Central memory CD4-positive, alpha-beta T cell (primary cell): Measurements from ENCODE around the gene TBCD.

Experiments used
- DNase-seq: peaks from one replicate; pipeline ENCODE4 v3.0.0; 2022
- total RNA-seq, 3 experiments: gene quantifications; one replicate each; lab custom pipeline; 2026; lab: John Stamatoyannopoulos, UW

Gene TBCD
- total RNA-seq, result 74.7 to 178 (median 175) reads per million in 3 experiments

GRCh38 chr17:82751571-82752370 is at the start of gene TBCD:
TBCD (plus strand) TSS chr17:82752065; CDS start chr17:82752194, 129 bp downstream.
- peak; percentile 85 for DNase-seq

DNA sequence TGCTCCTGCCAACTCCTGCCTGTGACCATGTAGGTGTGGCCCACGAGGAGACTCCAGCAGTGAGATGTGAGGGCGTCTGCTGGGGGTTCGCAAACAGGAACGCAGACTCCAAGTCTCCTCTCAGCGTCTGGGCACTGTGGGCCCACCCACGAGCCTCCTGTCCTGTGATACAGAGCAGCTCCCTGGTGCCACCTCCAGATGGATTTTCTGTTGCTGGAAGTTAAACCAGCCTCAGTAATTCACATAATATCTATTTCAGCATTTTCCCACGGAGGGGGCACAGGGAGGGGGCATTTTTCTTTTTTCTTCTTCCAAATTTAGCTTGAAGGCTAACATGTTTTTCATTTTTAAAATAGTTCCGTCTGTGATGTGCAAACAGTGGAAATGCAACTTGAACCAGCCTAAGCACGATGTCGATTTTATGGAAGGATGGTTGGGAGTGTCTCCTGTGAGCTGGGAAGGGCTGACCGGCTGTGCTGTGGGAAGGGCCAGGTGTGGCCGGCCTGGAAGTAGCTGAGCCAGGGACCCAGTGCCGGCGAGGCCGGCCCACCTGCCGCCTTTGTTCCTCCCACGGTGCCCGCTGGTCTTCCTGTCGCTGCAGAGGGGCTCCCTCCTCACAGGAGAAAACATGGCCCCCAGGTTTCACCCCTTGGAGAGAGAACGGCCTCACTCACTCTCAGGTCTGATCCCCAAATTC is 49.5 kb upstream of the TBCD start:
- DNase-seq, result no peak

GRCh38 chr17:82703036-82703745 is 48.7 kb upstream of the TBCD start:
- DNase-seq, result no peak

- no peak for DNase-seq
Observed at GRCh38 chr17:82703935-82704865, 47.7 kb upstream of the TBCD start.

- DNase-seq, result no peak
Observed at GRCh38 chr17:82704886-82705285, 47.0 kb upstream of the TBCD start.

DNA sequence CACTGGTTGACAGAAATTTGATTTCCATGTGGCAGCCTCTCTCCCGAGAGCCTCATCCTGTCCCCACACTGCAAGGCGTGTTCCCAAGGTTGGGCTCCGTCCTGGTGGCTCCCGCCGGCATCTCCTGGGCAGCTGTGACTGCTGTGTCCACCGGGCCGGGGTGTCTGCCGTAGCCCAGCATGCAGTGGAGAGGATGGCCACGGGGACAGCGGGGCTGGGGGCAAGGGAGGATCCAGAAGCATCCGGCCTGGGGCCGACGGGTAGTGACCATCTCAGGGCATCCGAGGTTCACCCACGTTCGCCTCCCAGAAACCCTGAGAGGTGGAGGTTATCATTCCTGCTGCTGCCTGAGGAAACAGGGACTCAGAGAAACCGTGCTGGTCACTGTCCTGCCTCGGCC is 46.1 kb upstream of the TBCD start:
- no peak for DNase-seq

- DNase-seq, result no peak
Observed at GRCh38 chr17:82709024-82709675, 42.7 kb upstream of the TBCD start.

DNA sequence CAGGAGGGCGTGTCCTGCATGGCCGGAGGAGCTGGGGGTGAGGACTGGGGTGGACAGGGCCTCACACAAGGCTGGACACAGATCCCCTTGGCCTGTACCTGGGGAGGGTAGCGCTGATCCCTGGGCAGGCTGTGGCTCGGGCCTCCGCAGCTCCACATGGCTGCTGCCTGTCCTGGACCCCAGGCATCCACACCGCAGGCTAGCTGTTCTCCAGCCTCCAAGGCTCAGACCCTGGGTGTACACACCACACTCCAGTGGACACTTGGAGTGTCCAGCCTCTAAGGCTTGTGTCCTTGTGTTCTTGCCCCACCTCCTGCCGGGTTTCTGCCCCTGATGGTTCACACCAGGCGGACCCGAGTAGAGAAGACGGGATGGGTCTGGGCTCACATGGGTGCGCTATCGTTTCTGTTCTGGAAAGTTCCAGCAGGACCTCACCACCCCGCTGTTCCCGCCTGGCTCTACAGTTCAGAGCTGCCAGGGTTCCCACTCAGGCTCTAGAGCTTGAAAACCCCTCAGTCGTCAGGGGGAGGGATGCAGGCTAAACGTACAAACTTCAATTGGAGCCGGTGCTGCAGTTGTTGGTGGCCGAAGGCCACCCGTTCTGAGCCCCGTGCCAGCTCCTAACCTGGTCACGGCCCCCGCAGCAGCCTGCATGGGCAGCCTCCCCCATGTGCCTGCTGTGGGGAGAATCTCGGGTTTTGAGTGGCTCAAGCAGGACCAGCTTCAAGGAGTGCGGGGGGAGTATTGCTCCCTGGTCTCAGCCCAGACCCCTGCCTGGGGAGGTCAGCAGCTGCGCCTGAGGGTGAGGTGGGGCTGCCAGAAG is 42.0 kb upstream of the TBCD start:
- no peak for DNase-seq

DNA sequence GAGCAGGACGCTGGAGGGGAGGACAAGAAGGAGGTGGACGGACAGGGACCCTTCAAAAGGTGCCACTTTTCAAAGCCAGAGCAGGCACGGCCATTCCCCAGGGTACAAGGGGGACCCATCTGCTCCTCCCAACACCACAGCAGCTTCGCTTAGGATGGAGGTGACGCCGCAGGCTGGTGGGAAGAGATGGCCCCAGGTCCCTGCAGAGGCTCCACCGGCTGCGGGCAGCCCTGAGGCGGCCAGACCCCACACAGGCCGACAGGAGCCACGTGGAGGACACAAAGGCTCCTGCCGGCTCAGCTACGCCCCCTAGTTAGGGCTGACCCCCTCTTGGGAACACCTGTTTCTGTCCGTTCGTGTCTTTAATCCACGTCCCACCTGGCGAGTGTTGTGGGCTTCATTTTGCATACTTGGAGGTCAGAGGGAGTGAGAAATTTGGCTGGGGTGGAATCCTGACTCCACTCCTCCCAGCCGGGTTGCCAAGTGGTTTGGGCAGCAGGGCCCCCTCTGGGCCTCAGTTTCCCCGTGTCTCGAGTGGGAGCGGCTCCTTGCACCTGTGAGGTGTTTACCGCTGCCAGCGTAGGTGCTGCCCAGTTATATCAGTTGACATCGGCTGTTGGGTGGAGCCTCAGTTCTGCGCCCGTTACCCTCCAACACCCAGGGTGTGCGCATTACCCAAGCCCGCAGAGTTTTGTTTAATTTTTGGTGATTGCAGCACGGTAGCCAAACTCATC is 41.2 kb upstream of the TBCD start:
- no peak for DNase-seq

DNA sequence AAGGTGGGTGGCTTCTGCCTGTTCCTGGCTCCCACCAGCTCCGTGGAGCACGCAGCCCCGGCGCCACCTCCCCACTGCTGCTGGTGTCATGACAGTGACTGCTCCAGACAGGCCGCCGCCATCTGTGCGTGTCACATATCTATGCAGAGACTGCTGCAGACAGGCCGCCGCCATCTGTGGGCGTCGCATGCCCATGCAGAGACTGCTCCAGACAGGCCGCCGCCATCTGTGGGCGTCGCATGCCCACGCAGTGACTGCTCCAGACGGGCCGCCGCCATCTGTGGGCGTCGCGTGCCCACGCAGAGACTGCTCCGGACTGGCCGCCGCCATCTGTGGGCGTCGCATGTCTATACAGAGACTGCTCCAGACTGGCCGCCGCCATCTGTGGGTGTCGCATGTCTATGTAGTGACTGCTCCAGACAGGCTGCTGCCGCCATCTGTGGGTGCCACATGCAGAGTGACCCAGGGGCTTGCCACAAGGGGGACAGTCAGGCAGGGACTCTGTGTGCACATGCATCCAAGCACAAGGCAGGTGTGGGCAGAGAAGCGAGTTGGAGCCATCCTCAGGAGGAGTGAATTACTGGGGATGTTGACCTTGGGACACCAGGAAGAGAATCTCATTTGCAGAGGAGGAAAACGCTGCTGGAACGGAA is 38.7 kb upstream of the TBCD start:
- DNase-seq, result no peak

- DNase-seq, result peak; percentile 84
Observed at GRCh38 chr17:82716203-82717010, 35.5 kb upstream of the TBCD start, which contains the start of gene FN3KRP. FN3KRP (plus strand) TSS chr17:82716706; CDS start chr17:82716756, 50 bp downstream.

DNA sequence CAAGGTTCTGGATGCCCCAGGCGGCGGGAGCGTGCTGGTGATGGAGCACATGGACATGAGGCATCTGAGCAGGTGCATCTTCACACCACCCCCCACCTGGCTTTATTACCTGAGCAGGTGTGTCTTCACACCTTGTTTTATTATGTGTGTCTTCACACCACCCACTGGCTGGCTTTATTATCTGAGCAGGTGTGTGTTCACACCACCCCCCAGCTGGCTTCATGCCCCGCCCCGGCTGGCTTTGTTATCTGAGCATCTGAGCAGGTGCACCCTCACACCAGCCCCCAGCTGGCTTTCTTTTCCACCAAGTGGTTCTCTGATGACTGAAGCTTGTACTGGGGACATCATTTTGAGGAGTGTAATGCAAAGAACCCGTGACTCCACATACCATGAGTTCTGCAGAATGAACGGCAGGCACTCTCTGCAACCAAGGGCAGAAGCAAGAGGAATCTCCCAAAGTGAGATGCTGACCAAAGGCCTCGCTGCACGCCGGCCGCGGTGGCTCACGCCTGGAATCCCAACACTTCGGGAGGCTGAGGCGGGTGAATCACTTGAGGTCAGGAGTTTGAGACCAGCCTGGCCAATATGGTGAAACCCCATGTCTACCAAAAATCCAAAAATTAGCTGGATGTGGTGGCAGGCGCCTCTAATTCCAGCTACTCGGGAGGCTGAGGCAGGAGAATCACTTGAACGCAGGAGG is 32.7 kb upstream of the TBCD start:
- DNase-seq, result no peak

DNA sequence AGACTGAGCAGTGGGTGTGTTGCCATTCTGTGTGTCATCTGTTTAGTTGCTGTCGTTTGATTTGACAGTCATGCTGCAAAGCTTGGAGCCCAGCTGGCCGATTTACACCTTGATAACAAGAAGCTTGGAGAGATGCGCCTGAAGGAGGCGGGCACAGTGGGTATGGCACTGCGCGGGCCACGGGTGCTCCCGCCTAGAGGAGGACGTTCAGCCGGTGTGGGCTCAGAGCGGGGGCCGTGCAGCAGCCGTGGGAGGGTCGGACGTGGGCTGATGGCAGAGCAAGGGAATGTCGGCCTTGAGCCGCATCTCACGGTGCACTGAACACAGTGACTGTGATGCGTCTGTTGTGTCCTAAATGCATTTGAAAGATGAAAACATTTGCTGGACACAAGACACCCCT is 31.7 kb upstream of the TBCD start:
- no peak for DNase-seq

GRCh38 chr17:82722341-82723013 is 29.4 kb upstream of the TBCD start:
- DNase-seq, result no peak

DNA sequence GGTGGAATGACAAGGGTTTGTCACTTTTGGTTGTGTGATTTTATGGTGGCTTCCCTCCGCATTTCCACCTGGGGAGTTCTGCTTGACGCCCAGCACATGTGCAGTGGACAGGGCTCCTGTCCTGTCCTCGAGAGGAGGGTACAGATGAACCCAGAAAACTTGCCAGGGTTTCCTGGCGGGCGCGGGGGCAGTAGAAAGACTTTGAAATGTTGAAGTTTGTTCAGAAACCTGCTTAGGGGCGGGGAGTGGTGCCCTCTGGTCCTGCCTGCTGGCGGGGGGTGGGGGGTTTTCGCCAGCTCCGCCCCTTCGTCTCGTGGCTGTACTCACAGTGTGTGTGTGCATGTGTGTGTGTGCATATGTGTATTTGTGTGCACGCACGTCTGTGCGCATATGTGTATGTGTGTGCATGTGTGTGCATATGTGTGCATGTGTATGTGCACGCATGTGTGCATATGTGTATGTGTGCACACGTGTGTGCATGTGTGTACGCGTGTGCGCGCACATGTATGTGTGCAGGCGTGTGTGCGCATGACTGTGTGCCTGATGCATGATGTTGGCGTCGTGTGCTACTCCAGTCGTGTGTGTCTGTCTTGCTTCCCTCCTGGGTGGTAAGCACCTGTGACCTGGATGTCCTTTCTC is 28.6 kb upstream of the TBCD start:
- no peak for DNase-seq

GRCh38 chr17:82726427-82726826 is 25.4 kb upstream of the TBCD start:
- no peak for DNase-seq
